ENCODE results near the gene DEDD. TPM values are rescaled to one million over a fixed set of nuclear protein-coding genes. Genes with fewer than 3 reads are reported as not detected.

DEDD gene
- total RNA-seq, 4 donors from 2014 or later = 40.2 to 60.2 (median 46.3) TPM

GRCh38 chr1:161091796-161092507 lies 40.5 kb downstream of the DEDD start:
- no peak overlapping the region for H3K27ac ChIP-seq
- H3K4me3 ChIP-seq = no peak overlapping the region
- in situ Hi-C loops (cut with MboI; ENCODE audit: low sequenced_read_pairs in 4 of 4) (loop anchor here in 2 of 4 donors (10.0 kb wide), 1 partner anchor 97 kb away; no protein-coding TSS in a partner anchor), intact Hi-C loops (cut with DNase I; ENCODE audit: low total_unique reads) (loop anchor here (10.0 kb wide), 1 partner anchor 257 kb away; no protein-coding TSS in a partner anchor)
- DNase-seq (no peak), ATAC-seq (no peak)
- TF ChIP-seq POLR2A (IDR thresholded peaks at IDR 0.05) (no peak), CTCF (IDR thresholded peaks at IDR 0.05 in 4 of 5, conservative IDR thresholded peaks at IDR 0.05 in 1 of 5) (no peak)
- H3K9me3 ChIP-seq = no peaks in the 10 kb centered on the region
- H3K27me3 ChIP-seq = no peaks in the 10 kb centered on the region
- no peaks in the 10 kb centered on the region for H3K36me3 ChIP-seq
- H3K4me1 ChIP-seq = peaks cover 0 to under 1% of the 10 kb centered on the region in 2 donors

GRCh38 chr1:161091093-161091492 lies 41.4 kb downstream of the DEDD start:
- DNase-seq = no peak
- H3K27me3 ChIP-seq = no peaks in the 10 kb centered on the region
- intact Hi-C loops (cut with DNase I; ENCODE audit: low total_unique reads) (loop anchor here (10.0 kb wide), 1 partner anchor 256 kb away; no protein-coding TSS in a partner anchor), in situ Hi-C loops (cut with MboI; ENCODE audit: low sequenced_read_pairs in 4 of 4) (loop anchor here in 2 of 4 donors (10.0 kb wide), 1 partner anchor 96 kb away; no protein-coding TSS in a partner anchor)
- no peak overlapping the region for H3K4me3 ChIP-seq
- no peak for ATAC-seq
- no peak overlapping the region for H3K27ac ChIP-seq
- H3K4me1 ChIP-seq = no peaks in the 10 kb centered on the region
- no peaks in the 10 kb centered on the region for H3K36me3 ChIP-seq
- TF ChIP-seq POLR2A (IDR thresholded peaks at IDR 0.05) = no peak
- no peak for TF ChIP-seq CTCF (IDR thresholded peaks at IDR 0.05 in 4 of 5, conservative IDR thresholded peaks at IDR 0.05 in 1 of 5)
- no peaks in the 10 kb centered on the region for H3K9me3 ChIP-seq

- no peaks in the 10 kb centered on the region for H3K4me1 ChIP-seq
- in situ Hi-C loops (cut with MboI; ENCODE audit: low sequenced_read_pairs in 4 of 4) = loop anchor here in 2 of 4 donors (10.0 kb wide), 1 partner anchor 96 kb away; no protein-coding TSS in a partner anchor
- H3K9me3 ChIP-seq = no peaks in the 10 kb centered on the region
- H3K27me3 ChIP-seq = no peaks in the 10 kb centered on the region
- intact Hi-C loops (cut with DNase I; ENCODE audit: low total_unique reads) = loop anchor here (10.0 kb wide), 1 partner anchor 256 kb away; no protein-coding TSS in a partner anchor
- H3K36me3 ChIP-seq = no peaks in the 10 kb centered on the region
- DNase-seq (no peak), ATAC-seq (no peak)
- no peak overlapping the region for H3K4me3 ChIP-seq
- TF ChIP-seq CTCF (IDR thresholded peaks at IDR 0.05 in 4 of 5, conservative IDR thresholded peaks at IDR 0.05 in 1 of 5) = no peak
- TF ChIP-seq POLR2A (IDR thresholded peaks at IDR 0.05) = no peak
- H3K27ac ChIP-seq = no peak overlapping the region
These were observed 41.9 kb downstream of the DEDD start for GRCh38 chr1:161090617-161091016.

GRCh38 chr1:161089938-161090337 lies 42.5 kb downstream of the DEDD start:
- TF ChIP-seq CTCF (IDR thresholded peaks at IDR 0.05 in 4 of 5, conservative IDR thresholded peaks at IDR 0.05 in 1 of 5) (no peak), POLR2A (IDR thresholded peaks at IDR 0.05) (no peak)
- in situ Hi-C loops (cut with MboI; ENCODE audit: low sequenced_read_pairs in 4 of 4) (loop anchor here in 2 of 4 donors (10.0 kb wide), 1 partner anchor 95 kb away; no protein-coding TSS in a partner anchor), intact Hi-C loops (cut with DNase I; ENCODE audit: low total_unique reads) (loop anchor here (10.0 kb wide), 1 partner anchor 255 kb away; no protein-coding TSS in a partner anchor)
- ATAC-seq (no peak), DNase-seq (no peak)
- no peak overlapping the region for H3K4me3 ChIP-seq
- H3K9me3 ChIP-seq = no peaks in the 10 kb centered on the region
- no peaks in the 10 kb centered on the region for H3K4me1 ChIP-seq
- no peak overlapping the region for H3K27ac ChIP-seq
- no peaks in the 10 kb centered on the region for H3K27me3 ChIP-seq
- H3K36me3 ChIP-seq = no peaks in the 10 kb centered on the region

All from gastrocnemius medialis (tissue), 4 donors.